Measurements from ENCODE around the gene FARP2. TPM values are rescaled to one million over a fixed set of nuclear protein-coding genes. Genes with fewer than 3 reads are reported as not detected.

FARP2 gene
- total RNA-seq, 1 experiment from 2014 or later = 49.3 TPM

- no peak for DNase-seq (ENCODE audit: low read depth, low spot score)
- Histone ChIP-seq H3K9me2 (ENCODE audit: insufficient read depth) (no peaks in the 10 kb centered on the region), H3K27me3 (ENCODE audit: insufficient read depth, low read length) (no peaks in the 10 kb centered on the region), H3K79me2 (ENCODE audit: insufficient read depth, low read length) (no peaks in the 10 kb centered on the region), H3K4me3 (replicated peaks in 1 of 2; ENCODE audit: low read depth in 1 of 2, low read length in 2 of 2) (no peak overlapping the region), H4K20me1 (ENCODE audit: insufficient read depth) (no peaks in the 10 kb centered on the region), H3K36me3 (ENCODE audit: control insufficient read depth in 1 of 2, insufficient read depth in 2 of 2, low read length in 2 of 2) (peaks cover 4 to 10% of the 10 kb centered on the region in 2 experiments; a peak in 3 of 4 replicates), H2AFZ (ENCODE audit: low read depth, low read length, poor library complexity, severe bottlenecking) (no peak overlapping the region), H3K4me1 (ENCODE audit: control insufficient read depth in 1 of 2, insufficient read depth in 2 of 2, low read length in 2 of 2) (no peaks in the 10 kb centered on the region), H3K4me2 (ENCODE audit: low read length) (no peak overlapping the region), H3K9ac (ENCODE audit: low read length) (no peak overlapping the region), H3K9me3 (ENCODE audit: control insufficient read depth in 1 of 2, insufficient read depth in 1 of 2, low read depth in 1 of 2, low read length in 2 of 2) (no peaks in the 10 kb centered on the region), H3K27ac (ENCODE audit: low read depth, low read length) (no peak overlapping the region)
- ChIA-PET POLR2A (no interaction called here), CTCF (no interaction called here), RAD21 (ENCODE audit: low non-redundant PET in 1 of 2, low total read pairs in 2 of 2, uncharacterized antibody in 2 of 2, unreplicated experiment in 2 of 2) (no interaction called here)
- intact Hi-C loops (cut with micrococcal nuclease) = no loop called here
- no TSS peak for BruUV-seq (replicated peaks)
- TF ChIP-seq REST (IDR thresholded peaks at IDR 0.05; ENCODE audit: low read depth) (no peak), FOSL1 (IDR thresholded peaks at IDR 0.05; ENCODE audit: low read depth) (no peak), MAX (IDR thresholded peaks at IDR 0.05) (no peak), CBX3 (IDR thresholded peaks at IDR 0.05; ENCODE audit: low read depth) (no peak), CEBPB (IDR thresholded peaks at IDR 0.05; ENCODE audit: low read depth) (no peak), EZH2phosphoT487 (IDR thresholded peaks at IDR 0.05; ENCODE audit: borderline replicate concordance) (no peak), CTCF (IDR thresholded peaks at IDR 0.05 in 2 of 3, conservative IDR thresholded peaks at IDR 0.05 in 1 of 3; ENCODE audit: borderline replicate concordance in 1 of 3, insufficient read depth in 1 of 3, low read depth in 2 of 3, low read length in 2 of 3) (no peak), ELF1 (IDR thresholded peaks at IDR 0.05; ENCODE audit: borderline replicate concordance, low read depth) (no peak), TCF7L2 (IDR thresholded peaks at IDR 0.05; ENCODE audit: borderline replicate concordance, extremely low read depth, insufficient read depth, insufficient read length) (no peak), EGR1 (IDR thresholded peaks at IDR 0.05; ENCODE audit: low read depth) (no peak), ZNF274 (IDR thresholded peaks at IDR 0.05; ENCODE audit: low read depth, low read length) (no peak), SP1 (IDR thresholded peaks at IDR 0.05; ENCODE audit: low read depth) (no peak), YY1 (IDR thresholded peaks at IDR 0.05; ENCODE audit: extremely low read depth, insufficient replicate concordance, low read depth, low read length) (no peak), ZFX (IDR thresholded peaks at IDR 0.05) (no peak), JUND (IDR thresholded peaks at IDR 0.05) (no peak), ZBTB33 (IDR thresholded peaks at IDR 0.05; ENCODE audit: extremely low read depth, insufficient replicate concordance, low read length) (no peak), POLR2A (IDR thresholded peaks at IDR 0.05; ENCODE audit: borderline replicate concordance, extremely low read depth, insufficient read depth, insufficient read length) (no peak), RAD21 (IDR thresholded peaks at IDR 0.05; ENCODE audit: low read depth) (no peak), SRF (IDR thresholded peaks at IDR 0.05; ENCODE audit: low read depth) (no peak)
- ATAC-seq = peak; percentile 27
These were observed 133.9 kb downstream of the FARP2 start for GRCh38 chr2:241489733-241490680.

Data from HCT116 (cell line).